GM06990 (cell line): Measurements from ENCODE around the gene ANAPC2.

Source experiments
- DNase-seq: peaks from one replicate; pipeline ENCODE4 v3.0.0-alpha.2; 2011; ENCODE audit not compliant: insufficient read length; ENCODE audit errors: extremely low read depth
- H3K27me3 ChIP-seq: replicated peaks from 2 replicates; pipeline ENCODE4 v1.6.0; 2011; ENCODE audit warnings: low read length; ENCODE audit not compliant: control insufficient read depth, insufficient read depth
- H3K36me3 ChIP-seq: 2 replicates; pipeline ENCODE4 v1.5.1; 2011; ENCODE audit warnings: low read length; ENCODE audit not compliant: control insufficient read depth, insufficient read depth
- H3K4me3 ChIP-seq: replicated peaks from 2 replicates; pipeline ENCODE4 v1.5.1; 2011; ENCODE audit warnings: low read depth, mild to moderate bottlenecking, control low read depth, low read length
- CTCF ChIP-seq: IDR thresholded peaks from 2 replicates; pipeline ENCODE4 v1.5.1; 2011; ENCODE audit warnings: low read length, control low read depth, mild to moderate bottlenecking, inconsistent platforms; ENCODE audit not compliant: insufficient read depth, poor library complexity, severe bottlenecking

Gene ANAPC2

GRCh38 chr9:137223078-137223970 is 35.0 kb upstream of the ANAPC2 start:
- Histone ChIP-seq H3K4me3 (peak overlapping the region; percentile 84), H3K36me3 (no peaks in the 10 kb centered on the region; the same call in 1 of the 2 replicates), H3K27me3 (no peaks in the 10 kb centered on the region)
- no peak for TF ChIP-seq CTCF
- DNase-seq = peak; percentile 96

GRCh38 chr9:137222190-137223077 is 34.1 kb upstream of the ANAPC2 start, which contains the start of gene RNF208:
TSS of gene RNF208 (minus strand) at chr9:137222240. CDS start at chr9:137221212, 1,028 bp downstream.
- no peaks in the 10 kb centered on the region for H3K27me3 ChIP-seq
- DNase-seq = no peak
- peak within 1 kb of the TSS; percentile 63 for H3K4me3 ChIP-seq
- no peaks in the 10 kb centered on the region; the same call in 1 of the 2 replicates for H3K36me3 ChIP-seq
- TF ChIP-seq CTCF = no peak

GRCh38 chr9:137221506-137222111 is 33.2 kb upstream of the ANAPC2 start:
- TF ChIP-seq CTCF = no peak
- H3K36me3 ChIP-seq = peaks cover 2% of the 10 kb centered on the region; the same call in 1 of the 2 replicates
- no peak for DNase-seq
- H3K27me3 ChIP-seq = no peaks in the 10 kb centered on the region
- peak overlapping the region; percentile 55 for H3K4me3 ChIP-seq

- peak overlapping the region; percentile 55 for H3K4me3 ChIP-seq
- peaks cover 3% of the 10 kb centered on the region for H3K36me3 ChIP-seq
- no peaks in the 10 kb centered on the region for H3K27me3 ChIP-seq
- no peak for DNase-seq
- no peak for TF ChIP-seq CTCF
Observed at GRCh38 chr9:137221095-137221505, 32.7 kb upstream of the ANAPC2 start.

GRCh38 chr9:137220317-137221094 is 32.1 kb upstream of the ANAPC2 start:
- no peak for TF ChIP-seq CTCF
- H3K36me3 ChIP-seq = peaks cover 9% of the 10 kb centered on the region

More at GRCh38 chr9:137220317-137221094, 32.1 kb upstream of the ANAPC2 start:
- DNase-seq = no peak
- Histone ChIP-seq H3K4me3 (no peak overlapping the region), H3K27me3 (no peaks in the 10 kb centered on the region)
